NCI-H1436 (cell line): ENCODE data around the gene NF2.
A peak's percentile ranks its signal among the peaks of the same experiment; 100 is the strongest.
"Not testable (repeated sequence)": the region's sequence is repeated elsewhere in the genome, so short reads cannot be mapped to it uniquely, and the experiment has no call there.

Experiments
- DNase-seq: peaks from one replicate; lab custom pipeline; 2025; lab: John Stamatoyannopoulos, UW

The NF2 gene

DNA sequence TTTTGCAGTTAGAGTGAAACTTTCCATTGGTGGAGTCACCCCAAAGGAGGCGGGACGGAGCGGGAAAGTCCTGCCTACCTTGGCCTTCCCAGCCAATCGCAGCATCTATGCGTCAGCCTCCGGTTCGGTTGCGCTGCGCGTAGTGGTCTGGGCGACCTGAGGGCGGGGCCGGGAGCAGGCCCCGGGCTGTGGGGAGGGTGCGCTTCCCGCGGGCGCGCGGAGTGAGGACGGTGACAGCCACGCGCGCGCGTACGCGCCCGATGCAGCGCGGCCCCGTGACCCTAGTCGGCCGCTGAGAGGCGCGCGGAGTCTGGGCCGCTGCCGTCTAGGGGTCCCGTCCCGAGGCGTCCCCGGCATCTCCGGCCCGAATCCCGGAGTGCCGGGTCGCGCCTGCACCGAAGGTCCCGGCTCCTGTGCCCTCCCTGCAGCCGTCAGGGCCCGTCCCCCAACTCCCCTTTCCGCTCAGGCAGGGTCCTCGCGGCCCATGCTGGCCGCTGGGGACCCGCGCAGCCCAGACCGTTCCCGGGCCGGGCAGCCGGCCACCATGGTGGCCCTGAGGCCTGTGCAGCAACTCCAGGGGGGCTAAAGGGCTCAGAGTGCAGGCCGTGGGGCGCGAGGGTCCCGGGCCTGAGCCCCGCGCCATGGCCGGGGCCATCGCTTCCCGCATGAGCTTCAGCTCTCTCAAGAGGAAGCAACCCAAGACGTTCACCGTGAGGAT, at the start of gene NF2:
TSS of gene NF2 (plus strand) at position 276 of the 718 bp plus-strand sequence. CDS start at position 642, 366 bp downstream.
- peak; percentile 98 for DNase-seq

DNA sequence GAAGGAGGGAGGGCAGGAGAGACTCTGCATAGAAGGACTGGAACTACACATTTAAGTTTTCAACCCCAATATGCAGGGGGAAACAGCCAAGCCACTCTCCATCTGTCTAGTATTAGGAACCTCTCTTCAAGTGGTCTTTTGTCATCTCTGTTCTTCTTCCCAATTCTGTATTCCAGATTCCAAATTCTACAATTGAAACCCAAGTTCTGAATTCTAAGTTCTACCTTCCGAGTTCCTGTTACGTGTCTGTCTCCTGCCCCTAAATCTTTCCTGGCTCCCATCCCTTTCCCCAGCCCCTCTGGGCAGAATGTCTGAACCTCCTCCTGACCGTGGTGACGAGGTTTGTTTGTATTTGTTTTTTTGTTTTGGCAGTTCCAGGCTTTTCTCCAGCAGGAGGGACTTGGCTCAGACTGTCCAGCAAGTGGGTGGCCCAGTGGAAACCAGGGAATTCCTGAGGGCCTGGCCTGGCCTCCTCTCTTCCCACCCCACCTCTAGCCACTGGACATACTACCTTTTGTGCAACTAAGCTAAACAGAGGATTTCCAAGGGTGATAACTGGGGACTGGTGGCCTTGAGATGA, 48.3 kb upstream of the NF2 start:
- no peak for DNase-seq

DNA sequence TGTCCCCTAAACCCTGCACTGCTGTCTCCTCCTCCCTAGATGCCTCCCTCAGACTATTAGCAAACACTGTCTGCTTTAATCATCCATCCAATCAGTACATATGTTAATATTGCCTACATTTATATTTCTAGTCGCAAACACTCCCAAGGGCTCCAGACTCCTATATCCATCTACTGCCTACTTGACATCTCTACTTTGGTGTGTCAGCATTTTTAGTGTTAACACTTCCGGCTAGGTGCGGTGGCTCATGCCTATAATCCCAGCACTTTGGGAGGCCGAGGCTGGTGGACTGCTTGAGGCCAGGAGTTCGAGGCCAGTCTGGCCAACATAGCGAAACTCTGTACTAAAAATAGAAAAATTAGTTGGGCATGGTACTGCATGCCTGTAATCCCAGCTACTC, 44.4 kb upstream of the NF2 start:
- DNase-seq, result no peak

DNA sequence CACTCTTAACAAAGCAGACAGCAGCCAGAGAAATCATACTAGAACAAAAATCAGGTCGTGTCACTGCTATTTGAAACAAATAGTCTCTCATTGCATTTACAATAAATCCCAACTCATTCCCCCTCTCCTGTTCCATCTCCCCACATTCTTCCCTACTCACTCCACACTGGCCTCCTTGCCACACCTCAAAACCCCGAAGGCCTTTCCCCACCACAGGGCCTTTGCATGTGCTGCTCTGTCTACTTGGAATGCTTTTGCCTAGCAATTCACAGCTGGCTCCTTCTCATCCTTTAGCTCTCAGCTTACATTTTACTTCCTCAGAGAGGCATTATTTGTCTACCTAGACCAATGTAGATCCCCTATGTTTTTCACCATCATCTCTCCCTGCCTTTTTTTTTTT, 43.6 kb upstream of the NF2 start:
- DNase-seq, result no peak

DNA sequence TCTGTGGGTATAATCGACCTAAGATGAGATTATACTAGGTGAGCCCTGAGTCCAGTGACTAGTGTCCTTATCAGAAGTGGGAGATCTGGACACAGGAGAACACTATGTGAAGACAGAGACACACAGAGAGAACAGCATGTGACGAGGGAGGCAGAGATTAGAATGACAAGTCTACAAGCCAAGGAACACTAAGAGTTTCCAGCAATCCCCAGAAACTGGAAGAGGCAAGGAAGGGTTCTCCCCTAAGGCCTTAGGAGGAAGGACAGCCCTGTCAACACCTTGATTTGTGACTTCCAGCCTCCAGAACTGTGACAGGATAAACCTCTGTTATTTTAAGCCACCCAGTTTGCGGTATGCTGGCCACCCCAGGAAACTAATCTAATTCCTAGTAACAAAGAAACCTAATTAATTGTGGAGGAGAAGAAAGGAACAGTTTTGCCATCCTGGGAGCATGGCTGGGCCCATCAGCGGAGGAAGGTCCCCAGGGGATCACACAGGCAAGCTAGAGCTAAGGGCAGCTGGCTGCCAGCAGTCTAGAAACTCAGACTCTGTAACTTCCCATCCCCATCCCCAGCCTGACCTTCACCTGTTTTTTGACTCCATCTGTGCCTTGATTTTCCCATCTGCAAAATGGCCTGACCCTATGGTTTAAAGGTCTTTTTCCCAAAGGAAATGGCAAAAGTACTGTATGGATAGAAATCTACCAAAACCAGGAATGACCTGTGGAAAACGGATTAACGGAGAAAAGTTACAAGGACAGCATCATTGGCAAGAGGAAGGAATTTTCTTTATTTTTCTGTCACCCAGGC, 39.6 kb upstream of the NF2 start:
- no peak for DNase-seq

DNA sequence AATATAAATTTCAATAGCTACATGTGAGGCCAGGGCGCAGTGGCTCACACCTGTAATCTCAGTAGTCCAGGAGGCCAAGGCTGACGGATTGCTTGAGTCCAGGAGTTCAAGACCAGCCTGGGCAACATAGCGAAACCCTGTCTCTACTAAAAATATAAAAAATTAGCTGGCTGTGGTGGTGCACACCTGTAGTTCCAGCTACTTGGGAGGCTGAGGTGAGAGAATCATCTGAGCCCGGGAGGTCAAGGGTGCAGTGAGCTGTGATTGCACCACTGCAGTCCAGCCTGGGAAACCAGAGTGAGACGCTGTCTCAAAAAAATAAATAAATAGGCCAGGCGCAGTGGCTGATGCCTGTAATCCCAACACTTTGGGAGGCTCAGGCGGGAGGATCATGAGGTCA, 36.9 kb upstream of the NF2 start:
- not testable (repeated sequence) for DNase-seq

DNA sequence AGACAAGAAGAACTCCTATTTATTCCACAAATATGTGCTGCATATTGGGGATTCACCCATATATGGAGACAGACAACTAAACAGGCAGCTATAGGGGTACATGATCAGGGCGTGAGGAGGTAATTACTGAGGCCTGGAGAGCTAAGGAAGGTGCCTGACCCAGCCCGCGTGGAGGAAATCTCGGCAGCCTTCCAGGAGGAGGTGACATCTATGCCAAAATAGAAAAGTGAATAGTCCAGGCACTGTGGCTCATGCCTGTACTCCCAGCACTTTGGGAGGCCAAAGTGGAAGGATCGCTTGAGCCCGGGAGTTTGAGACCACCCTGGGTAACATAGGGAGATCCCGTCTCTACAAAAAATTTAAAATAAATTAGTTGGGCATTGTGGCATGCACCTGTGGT, 36.1 kb upstream of the NF2 start:
- DNase-seq, result no peak

DNA sequence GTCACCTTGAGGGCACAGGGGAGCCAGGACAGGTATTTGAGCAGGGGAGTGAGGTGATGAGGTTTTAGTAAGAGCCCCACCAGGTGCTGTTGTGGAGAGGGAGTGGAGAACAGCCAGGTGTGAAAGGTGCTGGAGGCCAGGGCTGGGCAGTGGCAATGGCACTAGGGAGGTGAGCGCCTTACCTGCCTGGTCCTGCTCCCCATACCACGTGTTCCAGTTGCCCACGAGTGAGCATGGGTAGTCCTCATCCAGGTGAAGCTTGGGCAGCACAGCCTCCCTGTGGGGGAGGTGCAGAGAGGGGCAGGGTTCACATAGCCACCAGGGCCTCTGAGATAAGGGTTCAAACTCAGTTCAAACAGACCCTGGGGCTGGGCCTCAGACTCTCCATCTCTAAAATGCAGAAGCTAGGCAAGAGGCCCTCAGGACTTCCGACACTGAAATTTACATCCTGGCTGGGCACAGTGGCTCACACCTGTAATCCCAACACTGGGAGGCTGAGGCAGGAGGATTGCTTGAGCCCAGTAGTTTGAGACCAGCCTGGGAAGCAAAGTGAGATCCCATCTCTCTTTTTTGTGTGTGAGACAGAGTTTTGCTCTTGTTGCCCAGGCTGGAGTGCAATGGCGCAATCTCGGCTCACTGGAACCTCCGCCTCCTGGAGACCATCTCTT, 34.3 kb upstream of the NF2 start:
- no peak for DNase-seq

DNA sequence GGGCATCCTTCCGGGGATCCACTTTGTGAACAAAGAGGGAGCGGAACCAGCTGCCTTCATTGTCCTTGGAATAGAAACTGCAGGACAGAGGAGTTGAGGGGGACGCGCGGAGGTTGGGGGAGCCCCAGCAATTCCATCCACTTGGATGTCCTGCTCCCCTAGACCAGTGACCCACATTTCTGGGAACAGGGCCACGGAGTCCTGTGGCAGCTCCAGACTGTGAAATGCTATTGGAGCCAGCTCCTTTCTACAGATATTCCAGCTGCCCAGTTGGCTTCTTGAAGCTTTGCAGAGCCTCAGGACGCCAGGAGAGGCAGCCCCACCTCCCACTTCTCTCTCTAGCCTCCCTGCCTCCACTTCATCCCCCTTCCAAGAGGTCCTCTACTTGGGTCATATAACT, 33.0 kb upstream of the NF2 start:
- no peak for DNase-seq

DNA sequence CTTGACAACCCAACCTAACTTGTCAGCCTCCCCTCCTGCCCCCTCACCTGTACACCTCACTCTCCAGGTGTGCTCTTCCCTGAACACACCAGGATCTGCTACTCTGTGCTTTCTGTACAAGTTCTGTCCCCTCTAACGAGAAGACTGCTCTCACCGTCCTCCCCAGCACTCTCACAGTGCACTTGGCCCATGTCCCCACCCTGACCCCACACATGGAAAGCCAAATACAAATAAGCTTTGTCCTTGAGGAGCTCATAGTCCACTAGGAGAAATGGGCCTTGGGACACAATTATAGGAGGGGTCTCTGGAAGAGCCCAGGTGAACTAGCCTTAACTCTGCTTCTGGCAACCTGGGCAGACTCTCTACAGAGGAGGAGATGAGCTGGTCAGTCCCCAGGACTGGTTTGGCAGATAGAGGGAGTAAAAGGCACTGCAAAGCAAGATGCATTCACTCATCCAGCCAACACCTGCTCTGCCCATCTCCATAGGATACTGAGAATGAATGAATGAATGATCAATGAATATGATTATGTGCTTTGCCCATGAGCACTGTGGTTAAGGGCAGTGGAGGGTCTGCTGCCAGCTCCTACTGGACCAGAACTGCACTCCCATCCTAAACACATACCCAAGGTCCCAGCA, 32.4 kb upstream of the NF2 start:
- DNase-seq, result no peak

DNA sequence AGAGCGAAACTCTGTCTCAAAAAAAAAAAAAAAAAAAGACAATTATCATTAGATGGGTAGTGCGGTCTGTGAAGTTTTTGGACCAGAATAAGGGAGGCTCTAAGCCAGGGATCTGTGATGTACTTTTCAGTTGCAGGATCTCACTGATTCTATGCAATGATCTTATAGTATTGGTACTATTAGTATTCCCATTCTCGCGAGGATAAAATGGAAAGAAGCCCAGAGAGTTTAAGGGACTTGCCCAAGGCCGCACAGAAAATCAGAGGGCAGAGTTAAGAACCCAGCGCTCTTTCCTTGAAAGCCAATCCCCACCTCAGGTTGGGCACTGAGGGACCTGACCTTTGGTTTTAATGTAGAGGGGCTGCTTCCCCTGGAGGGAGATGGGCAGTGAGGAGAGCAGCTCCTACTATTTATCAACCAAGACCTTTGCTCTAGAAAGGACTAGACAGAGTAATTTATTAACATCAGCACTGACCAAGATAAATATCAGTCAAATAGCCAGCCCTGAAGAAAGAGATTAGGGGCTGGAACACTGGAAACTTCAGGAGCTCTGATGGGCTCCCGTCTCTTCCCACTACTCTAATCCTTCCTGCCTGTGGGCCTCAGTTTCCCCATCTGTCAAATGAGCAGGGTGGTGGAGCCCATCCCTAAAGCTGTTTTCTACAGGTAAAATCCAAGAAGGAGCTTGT, 28.5 kb upstream of the NF2 start:
- no peak for DNase-seq

DNA sequence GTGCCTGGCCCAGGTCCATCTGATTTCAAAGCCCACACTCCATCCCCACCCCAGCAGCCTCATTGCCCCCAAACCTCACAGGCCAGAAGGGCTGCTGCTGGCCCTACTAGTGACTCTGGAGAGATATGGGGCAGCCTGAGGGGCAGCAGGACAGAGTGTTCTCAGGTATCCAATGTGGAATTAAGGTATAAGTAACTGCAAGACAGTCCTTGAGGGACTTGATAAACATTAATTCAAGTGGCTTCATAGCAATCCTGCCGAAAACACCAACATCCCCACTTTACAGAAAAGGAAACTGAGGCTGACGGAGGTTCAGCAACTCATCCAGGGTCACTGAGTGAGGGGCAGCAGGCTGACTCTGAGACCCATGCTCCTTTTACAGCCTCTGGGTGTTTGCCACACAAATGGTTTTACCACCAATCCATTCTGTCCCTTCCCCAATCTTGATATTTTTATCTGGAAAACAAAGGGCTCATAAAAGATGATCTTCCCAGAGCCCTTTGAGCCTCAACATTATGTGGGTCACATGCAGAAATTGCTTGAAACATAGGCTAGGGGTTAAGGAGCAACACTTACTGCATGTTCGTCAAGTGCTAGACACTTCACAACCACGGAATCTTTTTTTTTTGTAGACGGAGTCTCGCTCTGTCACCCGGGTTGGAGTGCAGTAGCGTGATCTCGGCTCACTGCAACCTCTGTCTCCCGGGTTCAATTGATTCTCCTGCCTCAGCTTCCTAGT, 24.8 kb upstream of the NF2 start:
- DNase-seq, result no peak

DNA sequence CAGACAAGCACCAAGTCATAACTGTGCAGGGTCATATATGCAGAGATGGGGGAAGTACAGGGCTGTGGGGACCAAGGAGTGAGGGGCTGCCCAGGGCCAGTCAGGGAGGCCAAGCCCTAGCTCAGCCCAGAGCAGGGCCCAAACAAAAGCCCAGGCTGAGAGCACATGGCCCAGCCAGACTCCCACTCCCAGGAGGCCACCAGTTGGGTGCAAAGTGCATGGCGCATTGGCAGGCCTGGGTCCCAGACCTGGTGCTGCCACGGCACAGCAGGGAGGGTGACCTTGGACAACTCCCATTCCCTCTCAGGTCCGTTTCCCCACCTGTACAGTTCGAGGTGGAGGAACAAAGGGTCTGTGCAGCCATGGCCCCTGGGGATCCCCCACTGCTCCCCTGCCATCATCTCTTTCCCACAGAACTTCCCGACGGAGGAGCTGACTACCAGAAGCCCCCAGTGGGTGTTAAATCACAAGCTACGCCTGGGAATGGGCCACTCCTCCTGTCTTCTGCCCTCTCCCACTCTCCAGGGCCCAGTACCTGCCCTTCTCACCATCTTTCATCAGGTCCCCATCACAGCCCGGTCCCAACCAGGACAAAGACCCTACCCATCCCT, 23.1 kb upstream of the NF2 start:
- no peak for DNase-seq

DNA sequence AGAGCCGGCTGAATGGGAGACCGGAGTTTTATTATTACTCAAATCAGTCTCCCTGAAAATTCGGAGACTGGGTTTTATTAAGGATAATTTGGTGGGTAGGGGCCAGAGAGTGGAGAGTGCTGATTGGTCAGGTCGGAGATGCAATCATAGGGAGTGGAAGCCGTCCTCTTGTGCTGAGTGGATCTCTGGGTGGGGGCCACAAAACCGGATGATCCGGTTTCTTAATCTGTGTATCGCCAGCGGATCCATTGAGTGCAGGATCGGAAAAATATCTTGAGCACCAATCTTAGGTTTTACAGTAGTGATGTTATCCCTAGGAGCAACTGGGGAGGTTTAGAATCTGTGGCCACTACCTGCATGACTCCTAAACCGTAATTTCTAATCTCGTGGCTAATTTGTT, 21.6 kb upstream of the NF2 start:
- DNase-seq, result no peak

DNA sequence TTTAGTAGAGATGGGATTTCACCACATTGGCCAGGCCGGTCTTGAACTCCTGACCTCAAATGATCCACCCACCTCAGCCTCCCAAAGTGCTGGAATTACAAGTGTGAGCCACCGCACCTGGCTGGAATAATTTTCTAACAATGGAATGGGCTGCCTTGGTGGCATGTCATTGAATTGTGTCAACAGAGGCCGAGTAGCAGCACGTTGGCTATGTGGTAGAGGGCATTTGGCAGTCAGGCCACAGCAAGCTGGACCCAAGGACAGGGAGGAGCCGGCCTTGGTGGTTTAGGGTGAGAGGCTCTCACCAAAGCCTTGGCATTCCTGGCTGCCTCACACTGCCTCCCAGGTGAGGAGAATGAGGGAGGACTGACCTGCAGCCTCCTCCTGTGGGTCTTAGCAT, 18.5 kb upstream of the NF2 start:
- no peak for DNase-seq

DNA sequence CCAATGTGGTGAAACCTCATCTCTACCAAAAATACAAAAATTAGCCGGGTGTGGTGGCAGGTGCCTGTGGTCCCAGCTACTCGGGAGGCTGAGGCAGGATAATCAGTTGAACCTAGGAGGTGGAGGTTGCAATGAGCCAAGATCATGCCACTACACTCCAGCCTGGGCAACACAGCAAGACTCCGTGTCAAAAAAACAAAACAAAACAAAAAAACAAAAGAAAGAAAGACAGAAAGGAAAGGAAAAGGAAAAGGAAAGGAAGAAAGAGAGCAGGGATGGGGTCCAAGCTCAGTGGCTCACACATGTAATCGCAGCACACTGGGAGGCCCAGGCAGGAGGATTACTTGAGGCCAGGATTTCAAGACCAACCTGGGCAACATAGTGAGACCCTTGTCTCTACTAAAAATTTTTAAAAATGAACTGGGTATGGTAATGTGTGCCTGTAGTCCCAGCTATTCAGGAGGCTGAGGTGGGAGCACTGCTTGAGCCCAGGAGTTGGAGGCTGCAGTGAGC, 17.2 kb upstream of the NF2 start:
- DNase-seq, result not testable (repeated sequence)

DNA sequence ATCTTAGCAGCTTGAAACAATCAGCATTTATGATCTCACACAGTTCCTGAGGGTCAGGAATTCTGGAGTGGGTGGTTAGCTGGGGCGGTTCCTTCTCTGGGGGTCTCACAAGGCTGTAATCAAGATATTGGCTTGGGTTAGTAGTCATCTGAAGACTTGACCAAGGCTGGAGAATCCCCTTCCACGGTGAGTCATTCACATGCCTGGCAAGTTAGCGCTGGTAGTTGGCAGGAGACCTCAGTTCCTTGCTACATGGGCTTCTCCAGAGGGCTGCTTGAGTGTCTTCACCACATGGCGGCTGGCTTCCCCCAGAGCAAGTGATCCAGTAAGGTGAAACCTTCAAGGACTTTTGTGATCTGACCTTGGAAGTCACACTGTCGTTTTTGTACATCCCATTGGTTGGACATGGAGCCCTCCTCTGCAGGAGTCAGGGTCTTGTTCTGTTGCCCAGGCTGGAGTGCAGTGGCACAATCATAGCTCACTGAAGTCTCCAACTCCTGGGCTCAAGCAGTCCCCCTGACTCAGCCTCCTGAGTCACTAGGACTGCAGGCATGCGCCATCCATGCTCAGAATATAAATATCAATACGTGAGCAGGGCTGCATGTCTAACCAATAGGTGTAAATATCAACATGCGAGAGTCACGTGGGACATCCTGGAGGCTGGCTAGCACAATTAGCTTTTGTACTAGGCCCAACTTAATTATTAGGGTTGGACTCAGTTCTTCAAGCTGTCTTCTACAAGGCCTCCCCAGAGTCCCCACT, 15.3 kb upstream of the NF2 start:
- no peak for DNase-seq

DNA sequence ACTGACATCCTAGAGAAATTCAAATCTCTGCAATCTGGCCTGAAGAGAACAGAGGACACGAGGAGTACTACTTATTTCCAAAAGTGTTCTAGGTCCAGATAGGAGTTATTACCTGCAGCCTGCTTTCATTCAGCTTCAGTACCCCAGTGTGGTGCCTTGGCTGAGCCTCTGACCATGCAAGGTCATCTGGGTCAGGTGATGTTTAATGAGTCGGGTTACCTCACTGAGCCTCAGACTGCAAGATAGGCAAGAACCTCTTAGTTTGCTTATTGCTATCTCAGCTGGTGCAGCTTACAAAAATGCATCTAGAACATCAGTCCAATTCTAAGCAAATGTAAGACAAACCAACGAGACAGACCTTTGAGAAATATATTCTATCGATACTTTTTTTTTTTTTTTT, 9.5 kb upstream of the NF2 start:
- DNase-seq, result no peak

DNA sequence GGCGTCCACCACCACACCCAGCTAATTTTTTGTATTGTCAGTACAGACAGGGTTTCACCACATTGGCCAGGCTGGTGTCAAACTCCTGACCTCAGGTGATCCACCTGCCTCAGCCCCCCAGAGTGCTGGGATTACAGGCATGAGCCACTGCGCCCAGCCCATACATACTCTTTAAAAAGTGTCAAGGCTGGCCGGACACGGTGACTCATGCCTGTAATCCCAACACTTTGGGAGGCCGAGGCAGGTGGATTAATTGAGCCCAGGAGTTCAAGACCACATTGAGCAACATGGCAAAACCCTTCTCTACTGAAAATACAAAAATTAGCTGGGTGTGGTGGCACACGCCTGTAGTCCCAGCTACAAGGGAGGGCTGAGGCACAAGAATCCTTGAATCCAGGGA, 9.0 kb upstream of the NF2 start:
- not testable (repeated sequence) for DNase-seq
